HepG2 (cell line): ENCODE measurements around the gene HCRTR1. TPM values are rescaled to one million over a fixed set of nuclear protein-coding genes. Genes with fewer than 3 reads are reported as not detected.

ENCODE experiments used
- ATAC-seq: fragments of 200-7000 bp; cut with Tn5 transposase; 3 replicates; pipeline ENCODE4 v1.9.1; 2020; ENCODE audit warnings: mild to moderate bottlenecking, moderate library complexity
- BruUV-seq: library from RNA; stranded (reverse); fragments of 400-500 nt; replicated peaks from 2 replicates; lab custom pipeline; 2021; lab: Mats Ljungman, UMichigan
- CTCF ChIA-PET: fragments of 300-600 bp; formaldehyde crosslinking; extraction: SDS; loops from one replicate; lab custom pipeline; 2021; ENCODE audit warnings: low total read pairs, inconsistent platforms, low intra/inter-chr PET ratio; lab: Yijun Ruan, JAX
- POLR2A ChIA-PET: fragments of 350-600 bp; sonication (Branson Sonifier 250); formaldehyde crosslinking; loops from one replicate; lab custom pipeline; 2020; ENCODE audit warnings: antibody characterized with exemption, inconsistent platforms; lab: Yijun Ruan, JAX
- DNase-seq: peaks from one replicate; pipeline ENCODE4 v3.0.0-alpha.2; 2015; ENCODE audit warnings: low spot score
- FAIRE-seq: peaks from 3 replicates; lab custom pipeline; 2011; peaks lifted over from hg19 to GRCh38; lab: Jason Lieb, UNC
- H2AFZ ChIP-seq: one replicate; pipeline ENCODE4 v1.6.1; 2011; ENCODE audit warnings: low read length, inconsistent platforms
- H3K27ac ChIP-seq: fragments of 300-600 bp; 3 replicates; pipeline ENCODE4 v1.8.0; 2011; ENCODE audit warnings: mixed run types, mild to moderate bottlenecking, mixed read lengths, low read length, inconsistent platforms; ENCODE audit not compliant: insufficient read depth; ENCODE audit errors: extremely low read length
- H3K27me3 ChIP-seq, 2 experiments: fragments of 200-600 bp in 1 of 2; 2 replicates in 1 of 2; 3 replicates in 1 of 2; pipeline versions ENCODE4 v1.6.0 to v1.8.0; 2011; ENCODE audit warnings: low read length in 2 of 2, mild to moderate bottlenecking in 2 of 2, moderate library complexity in 2 of 2, inconsistent platforms in 1 of 2; ENCODE audit not compliant: insufficient read depth in 2 of 2, control insufficient read depth in 1 of 2
- H3K36me3 ChIP-seq, 2 experiments: fragments of 200-600 bp in 1 of 2; replicated peaks in 1 of 2; 2 replicates in 1 of 2; 3 replicates in 1 of 2; pipeline versions ENCODE4 v1.5.1 to v1.8.0; 2011; ENCODE audit warnings: low read length in 2 of 2, inconsistent platforms in 1 of 2; ENCODE audit not compliant: insufficient read depth in 2 of 2, control insufficient read depth in 1 of 2
- H3K4me1 ChIP-seq: 2 replicates; pipeline ENCODE4 v1.5.1; 2012; ENCODE audit warnings: low read length, inconsistent platforms; ENCODE audit not compliant: insufficient read depth
- H3K4me2 ChIP-seq: 2 replicates; pipeline ENCODE4 v1.6.0; 2011; ENCODE audit warnings: low read depth, low read length, inconsistent platforms
- H3K4me3 ChIP-seq, 3 experiments: fragments of 200-600 bp in 1 of 3; sonication (generic), shearing (Covaris generic) in 1 of 3; replicated peaks in 1 of 3; 2 replicates each; pipeline ENCODE4 v1.5.1; 2011 to 2016; ENCODE audit warnings: low read length in 3 of 3, inconsistent platforms in 2 of 3, low read depth in 2 of 3, mild to moderate bottlenecking in 2 of 3, control low read depth in 1 of 3, mixed read lengths in 1 of 3; ENCODE audit not compliant: insufficient read depth in 1 of 3
- H3K79me2 ChIP-seq: one replicate; pipeline ENCODE4 v1.6.1; 2011; ENCODE audit warnings: low read length, inconsistent platforms; ENCODE audit not compliant: insufficient read depth
- H3K9ac ChIP-seq: 2 replicates; pipeline ENCODE4 v1.6.0; 2011; ENCODE audit warnings: mild to moderate bottlenecking, low read depth, low read length, inconsistent platforms; ENCODE audit not compliant: insufficient read depth
- H3K9me3 ChIP-seq: 2 replicates; pipeline ENCODE4 v1.5.1; 2012; ENCODE audit warnings: mild to moderate bottlenecking, low read length
- H4K20me1 ChIP-seq: 2 replicates; pipeline ENCODE4 v1.6.0; 2011; ENCODE audit warnings: inconsistent platforms, mild to moderate bottlenecking, low read length, moderate library complexity; ENCODE audit not compliant: insufficient read depth
- CHD4 ChIP-seq: fragments of 200-600 bp; sonication (generic); IDR thresholded peaks from 2 replicates; pipeline ENCODE4 v1.7.0; 2017; ENCODE audit warnings: mild to moderate bottlenecking, low read length, borderline replicate concordance
- ELF4 ChIP-seq: sonication (generic); formaldehyde crosslinking; IDR thresholded peaks from 2 replicates; pipeline ENCODE4 v1.5.0; 2020; ENCODE audit warnings: missing genetic modification reagents, mild to moderate bottlenecking, moderate library complexity, borderline replicate concordance
- MXI1 ChIP-seq: IDR thresholded peaks from 3 replicates; pipeline ENCODE4 v1.6.1; 2012; ENCODE audit warnings: low read depth, low read length, inconsistent platforms, borderline replicate concordance
- NFE2L1 ChIP-seq: sonication (generic); formaldehyde crosslinking; IDR thresholded peaks from 2 replicates; pipeline ENCODE4 v1.4.0; 2020; ENCODE audit warnings: missing genetic modification reagents, mild to moderate bottlenecking, borderline replicate concordance
- NFYB ChIP-seq: sonication (generic); formaldehyde crosslinking; IDR thresholded peaks from 2 replicates; pipeline ENCODE4 v1.4.0; 2020; ENCODE audit warnings: missing genetic modification reagents
- ZBTB42 ChIP-seq: sonication (generic); formaldehyde crosslinking; IDR thresholded peaks from 2 replicates; pipeline ENCODE4 v1.5.0; 2020; ENCODE audit warnings: mild to moderate bottlenecking, missing genetic modification reagents
- ZNF605 ChIP-seq: sonication (generic); formaldehyde crosslinking; IDR thresholded peaks from 2 replicates; pipeline ENCODE4 v1.8.0; 2022; ENCODE audit warnings: mild to moderate bottlenecking, missing genetic modification reagents
- WGBS: methylation state at CpG from one replicate; pipeline ENCODE4 v1.1.6; 2017; ENCODE audit warnings: low lambda C conversion rate; 5-methylcytosine and 5-hydroxymethylcytosine counted together
- in situ Hi-C: cut with HindIII; loops from 2 replicates; pipeline ENCODE4 v1.10.0; 2017; ENCODE audit warnings: low pct_unique_long_range_greater_than_20kb; ENCODE audit not compliant: extremely low pct_ligation_motif_present
- intact Hi-C: fragments of 100-400 bp; cut with micrococcal nuclease; formaldehyde crosslinking; loops from one replicate; pipeline ENCODE4 v1.10.0; 2022; ENCODE audit not compliant: unreplicated experiment
- polyA plus RNA-seq, 8 experiments: library from polyadenylated mRNA; depleted of rRNA in 3 of 8; stranded (reverse) in 7 of 8; unstranded in 1 of 8; fragments of >200 nt; fragmentation: Illumina TruSeq in 4 of 8; extraction: Trizol in 4 of 8; gene quantifications; 2 replicates each; pipeline versions ENCODE4 v1.2.1 to v1.2.3, GENCODE V29; 2011 to 2016; ENCODE audit warnings: low read depth in 4 of 8, missing spikeins in 1 of 8, mixed read lengths in 1 of 8; ENCODE audit not compliant: insufficient read depth in 1 of 8
- total RNA-seq, 5 experiments: library from RNA; depleted of rRNA; stranded (reverse); fragments of >200 nt; fragmentation: Illumina TruSeq; extraction: Trizol; gene quantifications; 2 replicates each; pipeline ENCODE4 v1.2.3, GENCODE V29; 2016; ENCODE audit warnings: low read depth in 1 of 5
- TF ChIP-seq, protein P1 (sequence below): sonication (generic); formaldehyde crosslinking; IDR thresholded peaks from 2 replicates; pipeline ENCODE4 v1.8.0; 2022; ENCODE audit warnings: missing genetic modification reagents, mild to moderate bottlenecking, moderate library complexity, borderline replicate concordance

HCRTR1 gene
- total and polyA plus RNA-seq, 2 of the 13 experiments (the other 11 are each of a cell fraction or from before 2014, with no cell fraction given) = not detected

GRCh38 chr1:31668303-31668883, 50.9 kb downstream of the HCRTR1 start (continued):
- TF ChIP-seq, protein P1, sequence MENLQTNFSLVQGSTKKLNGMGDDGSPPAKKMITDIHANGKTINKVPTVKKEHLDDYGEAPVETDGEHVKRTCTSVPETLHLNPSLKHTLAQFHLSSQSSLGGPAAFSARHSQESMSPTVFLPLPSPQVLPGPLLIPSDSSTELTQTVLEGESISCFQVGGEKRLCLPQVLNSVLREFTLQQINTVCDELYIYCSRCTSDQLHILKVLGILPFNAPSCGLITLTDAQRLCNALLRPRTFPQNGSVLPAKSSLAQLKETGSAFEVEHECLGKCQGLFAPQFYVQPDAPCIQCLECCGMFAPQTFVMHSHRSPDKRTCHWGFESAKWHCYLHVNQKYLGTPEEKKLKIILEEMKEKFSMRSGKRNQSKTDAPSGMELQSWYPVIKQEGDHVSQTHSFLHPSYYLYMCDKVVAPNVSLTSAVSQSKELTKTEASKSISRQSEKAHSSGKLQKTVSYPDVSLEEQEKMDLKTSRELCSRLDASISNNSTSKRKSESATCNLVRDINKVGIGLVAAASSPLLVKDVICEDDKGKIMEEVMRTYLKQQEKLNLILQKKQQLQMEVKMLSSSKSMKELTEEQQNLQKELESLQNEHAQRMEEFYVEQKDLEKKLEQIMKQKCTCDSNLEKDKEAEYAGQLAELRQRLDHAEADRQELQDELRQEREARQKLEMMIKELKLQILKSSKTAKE = no peak
- no peak for TF ChIP-seq ZNF605 (CRISPR knock-in tag)
- TF ChIP-seq NFYB (CRISPR knock-in tag) = no peak
- no peak for TF ChIP-seq NFE2L1 (CRISPR knock-in tag)
- TF ChIP-seq ZBTB42 = no peak
- TF ChIP-seq CHD4 = no peak

GRCh38 chr1:31669433-31669785, 51.9 kb downstream of the HCRTR1 start:
- no peaks in the 10 kb centered on the region for H4K20me1 ChIP-seq
- no peak overlapping the region for H3K4me3 ChIP-seq
- no TSS peak for BruUV-seq
- H3K4me2 ChIP-seq = no peak overlapping the region
- no peaks in the 10 kb centered on the region for H3K9me3 ChIP-seq
- DNase-seq = no peak
- ChIA-PET POLR2A (interaction anchor here (1.4 kb wide), 1 partner anchor 31 kb away, joined by 7 read pairs; no protein-coding TSS in a partner anchor), CTCF (no interaction called here)
- no peak overlapping the region for H3K9ac ChIP-seq
- TF ChIP-seq MXI1 (no peak), ELF4 (CRISPR knock-in tag) (no peak)
- FAIRE-seq = no peak
- no peak overlapping the region for H3K27ac ChIP-seq
- H3K27me3 ChIP-seq = no peaks in the 10 kb centered on the region
- peaks cover 10% of the 10 kb centered on the region for H3K4me1 ChIP-seq
- H3K36me3 ChIP-seq = no peaks in the 10 kb centered on the region
- H3K79me2 ChIP-seq = no peaks in the 10 kb centered on the region
- WGBS = 80% methylated on average over 7 of the region's 7 CpGs
- in situ Hi-C loops (loop anchor here (5.0 kb wide), 2 partner anchors 33 to 118 kb away; partner anchors contain the start of gene COL16A1), intact Hi-C loops (no loop called here)
- no peak overlapping the region for H2AFZ ChIP-seq
- no peak for ATAC-seq
